ENCODE results near the gene ATP6V1C2. TPM values are rescaled to one million over a fixed set of nuclear protein-coding genes. Genes with fewer than 3 reads are reported as not detected.

Gene ATP6V1C2
- polyA plus RNA-seq, 1 donor from 2014 or later = not detected

DNA sequence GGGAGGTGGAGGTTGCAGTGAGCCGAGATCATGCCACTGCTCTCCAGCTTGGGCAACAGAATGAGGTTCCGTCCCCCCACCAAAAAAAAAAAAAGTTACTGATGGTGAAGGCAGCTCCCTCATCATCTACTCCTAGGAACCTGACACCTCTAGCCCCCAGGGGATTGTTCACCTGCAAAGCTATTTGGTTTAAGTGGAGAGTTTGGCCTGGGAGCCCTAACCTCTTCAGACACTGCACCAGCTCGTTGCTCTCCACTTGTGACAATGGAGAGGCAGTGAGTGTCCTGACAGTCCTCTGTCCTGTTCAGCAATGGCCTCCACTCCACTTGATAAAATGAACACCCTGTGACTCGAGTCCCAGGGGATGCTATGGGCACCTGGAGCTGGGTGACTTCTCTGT lies 43.5 kb downstream of the ATP6V1C2 start:
- Histone ChIP-seq H3K36me3 (ENCODE audit: insufficient read depth, low read length) (no peaks in the 10 kb centered on the region), H3K4me2 (ENCODE audit: low read length) (no peak overlapping the region), H3K9me3 (ENCODE audit: low read length) (no peaks in the 10 kb centered on the region), H2AFZ (ENCODE audit: low read depth, low read length) (no peak overlapping the region), H3K9ac (ENCODE audit: low read length) (no peak overlapping the region), H3K9me2 (ENCODE audit: insufficient read depth, low read length) (no peaks in the 10 kb centered on the region), H3K27ac (ENCODE audit: low read length) (no peak overlapping the region), H3K27me3 (ENCODE audit: insufficient read depth, low read depth, low read length) (no peaks in the 10 kb centered on the region), H3F3A (ENCODE audit: insufficient read depth, low read length, poor library complexity, severe bottlenecking) (no peaks in the 10 kb centered on the region), H3K4me3 (ENCODE audit: low read length) (no peak overlapping the region), H3K79me2 (replicated peaks; ENCODE audit: insufficient read depth, low read length) (no peaks in the 10 kb centered on the region), H4K20me1 (ENCODE audit: insufficient read depth) (no peaks in the 10 kb centered on the region)
- TF ChIP-seq MXI1 (conservative IDR thresholded peaks at IDR 0.05; ENCODE audit: poor library complexity, severe bottlenecking) (no peak), RAD21 (conservative IDR thresholded peaks at IDR 0.05) (no peak), POLR2AphosphoS5 (IDR thresholded peaks at IDR 0.05) (no peak), EP300 (conservative IDR thresholded peaks at IDR 0.05; ENCODE audit: poor library complexity, severe bottlenecking) (no peak), SMC3 (conservative IDR thresholded peaks at IDR 0.05; ENCODE audit: poor library complexity) (no peak), TAF1 (IDR thresholded peaks at IDR 0.05; ENCODE audit: low read depth) (no peak), CTCF (IDR thresholded peaks at IDR 0.05; ENCODE audit: poor library complexity, severe bottlenecking) (no peak), EZH2 (IDR thresholded peaks at IDR 0.05; ENCODE audit: borderline replicate concordance, insufficient read depth, low read length, poor library complexity, severe bottlenecking) (no peak)
- TF ChIP-seq, protein P1, sequence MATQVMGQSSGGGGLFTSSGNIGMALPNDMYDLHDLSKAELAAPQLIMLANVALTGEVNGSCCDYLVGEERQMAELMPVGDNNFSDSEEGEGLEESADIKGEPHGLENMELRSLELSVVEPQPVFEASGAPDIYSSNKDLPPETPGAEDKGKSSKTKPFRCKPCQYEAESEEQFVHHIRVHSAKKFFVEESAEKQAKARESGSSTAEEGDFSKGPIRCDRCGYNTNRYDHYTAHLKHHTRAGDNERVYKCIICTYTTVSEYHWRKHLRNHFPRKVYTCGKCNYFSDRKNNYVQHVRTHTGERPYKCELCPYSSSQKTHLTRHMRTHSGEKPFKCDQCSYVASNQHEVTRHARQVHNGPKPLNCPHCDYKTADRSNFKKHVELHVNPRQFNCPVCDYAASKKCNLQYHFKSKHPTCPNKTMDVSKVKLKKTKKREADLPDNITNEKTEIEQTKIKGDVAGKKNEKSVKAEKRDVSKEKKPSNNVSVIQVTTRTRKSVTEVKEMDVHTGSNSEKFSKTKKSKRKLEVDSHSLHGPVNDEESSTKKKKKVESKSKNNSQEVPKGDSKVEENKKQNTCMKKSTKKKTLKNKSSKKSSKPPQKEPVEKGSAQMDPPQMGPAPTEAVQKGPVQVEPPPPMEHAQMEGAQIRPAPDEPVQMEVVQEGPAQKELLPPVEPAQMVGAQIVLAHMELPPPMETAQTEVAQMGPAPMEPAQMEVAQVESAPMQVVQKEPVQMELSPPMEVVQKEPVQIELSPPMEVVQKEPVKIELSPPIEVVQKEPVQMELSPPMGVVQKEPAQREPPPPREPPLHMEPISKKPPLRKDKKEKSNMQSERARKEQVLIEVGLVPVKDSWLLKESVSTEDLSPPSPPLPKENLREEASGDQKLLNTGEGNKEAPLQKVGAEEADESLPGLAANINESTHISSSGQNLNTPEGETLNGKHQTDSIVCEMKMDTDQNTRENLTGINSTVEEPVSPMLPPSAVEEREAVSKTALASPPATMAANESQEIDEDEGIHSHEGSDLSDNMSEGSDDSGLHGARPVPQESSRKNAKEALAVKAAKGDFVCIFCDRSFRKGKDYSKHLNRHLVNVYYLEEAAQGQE (IDR thresholded peaks at IDR 0.05; ENCODE audit: borderline replicate concordance) = no peak

DNA sequence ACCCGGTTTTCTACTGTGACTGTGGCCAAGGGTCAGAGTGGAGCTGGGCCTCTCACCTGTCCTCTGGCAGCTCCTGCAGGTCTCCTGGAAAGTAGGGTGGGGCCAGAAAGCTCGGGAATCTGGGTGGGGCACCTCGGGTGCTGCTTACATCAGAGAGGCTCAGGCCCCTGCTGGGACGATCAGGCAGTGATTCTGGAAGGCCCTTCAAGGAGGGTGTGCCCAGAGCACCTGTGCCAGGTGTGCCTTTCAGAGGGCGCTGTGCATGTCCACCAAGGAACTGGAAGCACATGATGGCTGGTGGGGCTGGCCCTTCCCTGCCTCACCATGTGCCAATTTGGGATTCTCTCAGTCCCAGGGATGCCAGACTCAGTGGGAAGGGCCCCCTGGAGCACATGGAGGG lies 44.0 kb downstream of the ATP6V1C2 start:
- Histone ChIP-seq H3F3A (ENCODE audit: insufficient read depth, low read length, poor library complexity, severe bottlenecking) (no peaks in the 10 kb centered on the region), H3K27me3 (ENCODE audit: insufficient read depth, low read depth, low read length) (no peaks in the 10 kb centered on the region), H3K79me2 (replicated peaks; ENCODE audit: insufficient read depth, low read length) (no peaks in the 10 kb centered on the region), H3K27ac (ENCODE audit: low read length) (no peak overlapping the region), H3K36me3 (ENCODE audit: insufficient read depth, low read length) (no peaks in the 10 kb centered on the region), H3K4me3 (ENCODE audit: low read length) (no peak overlapping the region), H3K9me3 (ENCODE audit: low read length) (no peaks in the 10 kb centered on the region), H3K4me2 (ENCODE audit: low read length) (no peak overlapping the region), H3K9me2 (ENCODE audit: insufficient read depth, low read length) (no peaks in the 10 kb centered on the region), H2AFZ (ENCODE audit: low read depth, low read length) (no peak overlapping the region), H3K9ac (ENCODE audit: low read length) (no peak overlapping the region), H4K20me1 (ENCODE audit: insufficient read depth) (no peaks in the 10 kb centered on the region)
- TF ChIP-seq TAF1 (IDR thresholded peaks at IDR 0.05; ENCODE audit: low read depth) (no peak), EP300 (conservative IDR thresholded peaks at IDR 0.05; ENCODE audit: poor library complexity, severe bottlenecking) (no peak), SMC3 (conservative IDR thresholded peaks at IDR 0.05; ENCODE audit: poor library complexity) (no peak), POLR2AphosphoS5 (IDR thresholded peaks at IDR 0.05) (no peak), EZH2 (IDR thresholded peaks at IDR 0.05; ENCODE audit: borderline replicate concordance, insufficient read depth, low read length, poor library complexity, severe bottlenecking) (no peak), CTCF (IDR thresholded peaks at IDR 0.05; ENCODE audit: poor library complexity, severe bottlenecking) (no peak)
- TF ChIP-seq, protein P1 (IDR thresholded peaks at IDR 0.05; ENCODE audit: borderline replicate concordance) = no peak

Measured in neural cell (in vitro differentiated cells).